NCI-H128 (cell line): ENCODE measurements around the gene SLC2A9.
"Not testable (repeated sequence)": the region's sequence is repeated elsewhere in the genome, so short reads cannot be mapped to it uniquely, and the experiment has no call there.

Experiments used
- DNase-seq: peaks from one replicate; lab custom pipeline; 2025; ENCODE audit not compliant: unreplicated experiment; lab: John Stamatoyannopoulos, UW

Gene SLC2A9

GRCh38 chr4:10001757-10002156 lies 19.5 kb downstream of the SLC2A9 start:
- DNase-seq, result no peak

GRCh38 chr4:9999956-10000561 lies 21.2 kb downstream of the SLC2A9 start:
- DNase-seq, result no peak

GRCh38 chr4:9997886-9998285 lies 23.4 kb downstream of the SLC2A9 start:
- DNase-seq, result no peak

GRCh38 chr4:9996319-9997110 lies 24.8 kb downstream of the SLC2A9 start:
- no peak for DNase-seq

GRCh38 chr4:9994246-9994847 lies 26.9 kb downstream of the SLC2A9 start:
- no peak for DNase-seq

- DNase-seq, result no peak
Observed at GRCh38 chr4:9989918-9990635, 31.2 kb downstream of the SLC2A9 start.

GRCh38 chr4:9988933-9989332 lies 32.4 kb downstream of the SLC2A9 start:
- no peak for DNase-seq

GRCh38 chr4:9988363-9988749 lies 32.9 kb downstream of the SLC2A9 start:
- no peak for DNase-seq

GRCh38 chr4:9987749-9988362 lies 33.4 kb downstream of the SLC2A9 start:
- no peak for DNase-seq

GRCh38 chr4:9984621-9985020 lies 36.7 kb downstream of the SLC2A9 start:
- DNase-seq, result no peak

GRCh38 chr4:9983211-9983610 lies 38.1 kb downstream of the SLC2A9 start:
- no peak for DNase-seq

- DNase-seq, result not testable (repeated sequence)
Observed at GRCh38 chr4:9981899-9982298, 39.4 kb downstream of the SLC2A9 start.

GRCh38 chr4:9980898-9981297 lies 40.4 kb downstream of the SLC2A9 start:
- no peak for DNase-seq

GRCh38 chr4:9979101-9979701 lies 42.1 kb downstream of the SLC2A9 start:
- no peak for DNase-seq

- no peak for DNase-seq
Observed at GRCh38 chr4:9977518-9978031, 43.7 kb downstream of the SLC2A9 start.

- DNase-seq, result no peak
Observed at GRCh38 chr4:9976781-9977180, 44.5 kb downstream of the SLC2A9 start.

GRCh38 chr4:9976293-9976692 lies 45.0 kb downstream of the SLC2A9 start:
- no peak for DNase-seq

GRCh38 chr4:9971711-9972110 lies 49.6 kb downstream of the SLC2A9 start:
- DNase-seq, result no peak

- no peak for DNase-seq
Observed at GRCh38 chr4:9970399-9971011, 50.8 kb downstream of the SLC2A9 start.
